ENCODE results near the gene PTPN23.
"Not testable (repeated sequence)": the region's sequence is repeated elsewhere in the genome, so short reads cannot be mapped to it uniquely, and the experiment has no call there.

Gene PTPN23

GRCh38 chr3:47380601-47381316, at the start of gene PTPN23:
Gene PTPN23 (plus strand): TSS chr3:47381021. CDS start chr3:47381097, 76 bp downstream.
- DNase-seq: peak; percentile 94 to 98 (median 96)

GRCh38 chr3:47333907-47334306, 46.9 kb upstream of the PTPN23 start:
- no peak for DNase-seq

GRCh38 chr3:47337656-47338055, 43.2 kb upstream of the PTPN23 start:
- no peak for DNase-seq

- DNase-seq: no peak
These were observed 40.9 kb upstream of the PTPN23 start for GRCh38 chr3:47339951-47340350.

- no peak for DNase-seq
These were observed 40.0 kb upstream of the PTPN23 start for GRCh38 chr3:47340866-47341265.

GRCh38 chr3:47342151-47342550, 38.7 kb upstream of the PTPN23 start:
- no peak for DNase-seq

GRCh38 chr3:47342812-47343211, 38.0 kb upstream of the PTPN23 start:
- DNase-seq: no peak

- DNase-seq: no peak
These were observed 37.3 kb upstream of the PTPN23 start for GRCh38 chr3:47343471-47343971.

- DNase-seq: no peak
These were observed 35.9 kb upstream of the PTPN23 start for GRCh38 chr3:47344971-47345370.

GRCh38 chr3:47347217-47347801, 33.5 kb upstream of the PTPN23 start:
- DNase-seq: no peak

- DNase-seq: no peak
These were observed 32.2 kb upstream of the PTPN23 start for GRCh38 chr3:47348411-47349154.

- no peak for DNase-seq
These were observed 25.8 kb upstream of the PTPN23 start for GRCh38 chr3:47355010-47355409.

- DNase-seq: no peak
These were observed 24.6 kb upstream of the PTPN23 start for GRCh38 chr3:47356201-47356600.

- no peak for DNase-seq
These were observed 21.5 kb upstream of the PTPN23 start for GRCh38 chr3:47359323-47359722.

GRCh38 chr3:47360110-47360517, 20.7 kb upstream of the PTPN23 start:
- not testable (repeated sequence) for DNase-seq

- DNase-seq: no peak
These were observed 18.1 kb upstream of the PTPN23 start for GRCh38 chr3:47362701-47363100.

- no peak for DNase-seq
These were observed 15.3 kb upstream of the PTPN23 start for GRCh38 chr3:47365213-47366153.

GRCh38 chr3:47366833-47367232, 14.0 kb upstream of the PTPN23 start:
- no peak for DNase-seq

- no peak for DNase-seq
These were observed 13.2 kb upstream of the PTPN23 start for GRCh38 chr3:47367631-47368030.

- DNase-seq: not testable (repeated sequence)
These were observed 10.8 kb upstream of the PTPN23 start for GRCh38 chr3:47370020-47370419.

- DNase-seq: no peak
These were observed 9.7 kb upstream of the PTPN23 start for GRCh38 chr3:47370887-47371697.

GRCh38 chr3:47374587-47374986, 6.2 kb upstream of the PTPN23 start:
- DNase-seq: no peak
